CD4-positive, alpha-beta memory T cell (primary cell): Measurements from ENCODE around the gene CACNA1B. TPM values are rescaled to one million over a fixed set of nuclear protein-coding genes. Genes with fewer than 3 reads are reported as not detected.

Source experiments
- CTCF ChIA-PET: fragments of 350-600 bp; sonication (Branson Sonifier 250); formaldehyde crosslinking; loops from one replicate; lab custom pipeline; 2021; ENCODE audit warnings: inconsistent platforms; ENCODE audit not compliant: partially characterized antibody; lab: Charles Lee
- POLR2A ChIA-PET: fragments of 350-600 bp; sonication (Branson Sonifier 250); formaldehyde crosslinking; loops from one replicate; lab custom pipeline; 2021; ENCODE audit not compliant: partially characterized antibody; lab: Charles Lee
- DNase-seq, 5 donors: peaks; one replicate each; pipeline versions ENCODE4 v3.0.0 to v3.0.0-alpha.2; 2020 to 2022; ENCODE audit warnings: mixed read lengths in 1 of 5
- H3K27ac ChIP-seq: one replicate; pipeline ENCODE4 v1.7.0; 2013; ENCODE audit warnings: low read depth, low read length
- H3K27me3 ChIP-seq: 2 replicates; pipeline ENCODE4 v1.7.0; 2013; ENCODE audit warnings: mild to moderate bottlenecking, low read length, moderate library complexity; ENCODE audit not compliant: insufficient read depth
- H3K36me3 ChIP-seq: 2 replicates; pipeline ENCODE4 v1.7.0; 2013; ENCODE audit warnings: mild to moderate bottlenecking, low read length, moderate library complexity; ENCODE audit not compliant: insufficient read depth
- H3K4me1 ChIP-seq: 2 replicates; pipeline ENCODE4 v1.7.0; 2013; ENCODE audit warnings: mild to moderate bottlenecking, low read length, moderate library complexity; ENCODE audit not compliant: insufficient read depth
- H3K4me3 ChIP-seq, 2 donors: one replicate each; pipeline ENCODE4 v1.7.0; 2013; ENCODE audit warnings: low read length in 2 of 2, mild to moderate bottlenecking in 1 of 2
- H3K9me3 ChIP-seq, 2 donors: one replicate each; pipeline ENCODE4 v1.7.0; 2013; ENCODE audit warnings: low read length in 2 of 2, control low read depth in 1 of 2; ENCODE audit not compliant: control insufficient read depth in 1 of 2
- H3K27ac Mint-ChIP-seq, 7 donors: one replicate each; pipeline ENCODE4 v1.8.0; 2020 to 2021; ENCODE audit warnings: mixed read lengths in 7 of 7, mild to moderate bottlenecking in 6 of 7, inconsistent platforms in 3 of 7, moderate library complexity in 3 of 7
- H3K27me3 Mint-ChIP-seq, 2 donors: one replicate each; pipeline ENCODE4 v1.8.0; 2020 to 2021; ENCODE audit warnings: mixed read lengths in 2 of 2
- H3K36me3 Mint-ChIP-seq, 2 donors: one replicate each; pipeline ENCODE4 v1.8.0; 2020 to 2021; ENCODE audit warnings: mixed read lengths in 2 of 2, inconsistent platforms in 1 of 2, mild to moderate bottlenecking in 1 of 2
- H3K4me1 Mint-ChIP-seq, 4 donors: one replicate each; pipeline ENCODE4 v1.8.0; 2020 to 2021; ENCODE audit warnings: mixed read lengths in 4 of 4, mild to moderate bottlenecking in 1 of 4
- H3K4me3 Mint-ChIP-seq, 8 donors: one replicate each; pipeline ENCODE4 v1.8.0; 2020 to 2021; ENCODE audit warnings: mixed read lengths in 8 of 8, mild to moderate bottlenecking in 7 of 8, moderate library complexity in 6 of 8, inconsistent platforms in 3 of 8
- H3K9me3 Mint-ChIP-seq, 8 donors: one replicate each; pipeline ENCODE4 v1.8.0; 2020 to 2021; ENCODE audit warnings: mixed read lengths in 8 of 8, mild to moderate bottlenecking in 5 of 8, inconsistent platforms in 3 of 8, moderate library complexity in 1 of 8
- intact Hi-C: fragments of 100-400 bp; cut with micrococcal nuclease; formaldehyde crosslinking; loops from one replicate; pipeline ENCODE4 v1.15.1; 2023
- polyA plus RNA-seq, 2 donors: library from polyadenylated mRNA; unstranded; fragments of 300-500 nt; fragmentation: Illumina TruSeq; gene quantifications; one replicate each; pipeline ENCODE4 v1.2.3, GENCODE V29; 2021
- total RNA-seq, 2 experiments: library from RNA; stranded (reverse); gene quantifications; one replicate each; pipeline ENCODE4 v1.2.3, GENCODE V29; 2021

Gene CACNA1B
- total and polyA plus RNA-seq, 4 experiments from 2014 or later = not detected

GRCh38 chr9:137876781-137877386, 698 bp upstream of the CACNA1B start:
- ChIA-PET POLR2A (no interaction called here), CTCF (no interaction called here)
- H3K27me3 Mint-ChIP-seq = peaks cover 24 to 30% of the 10 kb centered on the region in 2 donors

DNA sequence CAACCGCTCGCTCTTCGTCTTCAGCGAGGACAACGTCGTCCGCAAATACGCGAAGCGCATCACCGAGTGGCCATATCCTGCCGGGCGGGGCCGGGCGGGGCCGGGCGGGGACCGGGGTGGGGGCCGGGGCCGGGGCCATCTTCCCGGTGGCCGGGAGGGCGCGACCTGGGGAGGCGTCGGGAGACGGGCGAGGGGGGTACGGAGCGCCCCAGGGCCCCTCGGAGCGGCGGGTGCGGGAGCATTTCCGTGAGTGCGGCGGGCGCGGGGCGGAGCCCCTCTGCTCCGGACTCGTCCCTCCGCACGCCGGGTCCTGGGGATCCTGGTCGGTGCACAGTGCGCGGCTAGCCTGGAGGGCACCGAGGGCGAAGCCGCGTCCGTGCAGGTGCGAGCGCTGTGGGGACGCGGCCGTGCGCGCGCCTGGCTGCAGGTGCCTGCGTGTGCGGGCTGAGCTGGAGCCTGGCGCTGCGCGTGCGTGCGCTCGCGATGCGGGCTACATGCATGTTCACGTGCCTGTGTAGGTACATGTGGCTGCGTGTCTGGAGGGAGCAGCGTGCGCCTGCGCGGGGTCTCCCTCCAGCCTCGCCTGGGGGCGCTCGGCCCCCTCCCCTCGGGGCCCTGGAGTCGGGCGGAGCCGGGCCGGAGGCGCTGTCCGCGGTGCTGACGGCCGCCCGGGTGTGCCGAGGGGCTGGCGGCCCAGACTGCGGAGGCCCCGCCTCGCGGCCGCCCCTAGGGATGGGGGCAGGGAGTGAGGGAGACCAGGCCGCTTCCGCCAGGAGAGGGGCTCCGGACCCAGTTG, 762 bp downstream of the CACNA1B start:
- Histone ChIP-seq H3K4me3 (no peak overlapping the region), H3K9me3 (no peaks in the 10 kb centered on the region), H3K27ac (no peak overlapping the region), H3K36me3 (no peaks in the 10 kb centered on the region), H3K4me1 (no peaks in the 10 kb centered on the region), H3K27me3 (peaks cover 4% of the 10 kb centered on the region)
- Mint-ChIP-seq H3K4me1 (peaks cover 0 to 10% (median 3%) of the 10 kb centered on the region in 4 donors), H3K9me3 (peaks cover 0 to 3% (median 0%) of the 10 kb centered on the region in 8 donors), H3K36me3 (no peaks in the 10 kb centered on the region), H3K4me3 (no peak overlapping the region), H3K27me3 (peaks cover 21 to 28% of the 10 kb centered on the region in 2 donors), H3K27ac (no peak overlapping the region)
- POLR2A ChIA-PET = no interaction called here
- intact Hi-C loops = no loop called here
- peak in 4 of 5 donors; percentile 9 to 26 (median 24) for DNase-seq
- CTCF ChIA-PET = no interaction called here

More at GRCh38 chr9:137876781-137877386, 698 bp upstream of the CACNA1B start:
- DNase-seq = no peak
- Mint-ChIP-seq H3K4me3 (peak overlapping the region in 2 of 8 donors; percentile 71 to 84), H3K27ac (no peak overlapping the region), H3K36me3 (no peaks in the 10 kb centered on the region), H3K4me1 (peaks cover 0 to 10% (median 3%) of the 10 kb centered on the region in 4 donors), H3K9me3 (peaks cover 0 to 3% (median 0%) of the 10 kb centered on the region in 8 donors)
- intact Hi-C loops = no loop called here
- Histone ChIP-seq H3K27me3 (peaks cover 4% of the 10 kb centered on the region), H3K36me3 (no peaks in the 10 kb centered on the region), H3K9me3 (no peaks in the 10 kb centered on the region), H3K27ac (no peak overlapping the region), H3K4me1 (no peaks in the 10 kb centered on the region), H3K4me3 (no peak overlapping the region)

- Histone ChIP-seq H3K27ac (no peak overlapping the region), H3K4me3 (no peak overlapping the region), H3K4me1 (no peaks in the 10 kb centered on the region), H3K27me3 (peaks cover 4% of the 10 kb centered on the region), H3K36me3 (no peaks in the 10 kb centered on the region), H3K9me3 (no peaks in the 10 kb centered on the region)
- H3K27me3 Mint-ChIP-seq = peaks cover 17 to 24% of the 10 kb centered on the region in 2 donors
- peak overlapping the region in 3 of 8 donors; percentile 32 to 60 (median 47) for H3K4me3 Mint-ChIP-seq
- intact Hi-C loops = no loop called here
- no peak overlapping the region for H3K27ac Mint-ChIP-seq
- H3K9me3 Mint-ChIP-seq = peaks cover 0 to 3% (median 0%) of the 10 kb centered on the region in 8 donors
- no peak for DNase-seq
- ChIA-PET CTCF (no interaction called here), POLR2A (no interaction called here)
- peaks cover 0 to 10% (median 3%) of the 10 kb centered on the region in 4 donors for H3K4me1 Mint-ChIP-seq
- no peaks in the 10 kb centered on the region for H3K36me3 Mint-ChIP-seq
These were observed 1.5 kb downstream of the CACNA1B start for GRCh38 chr9:137879052-137879451.

DNA sequence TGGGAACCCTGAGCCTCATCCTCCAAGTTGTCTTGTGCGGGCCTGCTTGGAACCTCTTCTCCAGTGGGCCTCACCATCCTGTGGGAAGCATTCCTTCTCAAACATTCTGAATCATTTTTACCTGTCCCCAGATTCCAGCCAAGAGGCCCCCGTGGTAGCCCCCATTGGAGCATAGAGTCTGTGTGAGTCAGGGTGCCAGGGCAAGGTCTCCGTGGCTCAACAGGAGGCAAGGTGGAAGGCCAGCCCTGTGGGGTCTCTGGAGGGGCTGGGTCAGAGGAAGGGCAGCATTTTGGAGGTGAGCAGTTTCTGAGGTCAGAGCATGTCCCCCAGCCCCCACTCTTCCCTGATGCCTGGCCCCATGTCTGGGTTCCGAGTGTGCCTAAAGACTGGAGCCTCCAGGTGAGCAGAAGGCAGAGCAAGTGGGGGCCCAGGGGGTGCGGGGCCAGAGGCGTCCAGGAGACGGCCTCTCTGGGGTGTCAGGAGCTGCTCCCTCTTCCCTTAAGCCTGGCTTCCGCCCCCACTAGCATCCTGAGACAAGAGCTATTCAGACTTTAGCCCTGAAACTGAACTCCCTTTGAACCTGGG, 2.1 kb downstream of the CACNA1B start:
- POLR2A ChIA-PET = no interaction called here

DNA sequence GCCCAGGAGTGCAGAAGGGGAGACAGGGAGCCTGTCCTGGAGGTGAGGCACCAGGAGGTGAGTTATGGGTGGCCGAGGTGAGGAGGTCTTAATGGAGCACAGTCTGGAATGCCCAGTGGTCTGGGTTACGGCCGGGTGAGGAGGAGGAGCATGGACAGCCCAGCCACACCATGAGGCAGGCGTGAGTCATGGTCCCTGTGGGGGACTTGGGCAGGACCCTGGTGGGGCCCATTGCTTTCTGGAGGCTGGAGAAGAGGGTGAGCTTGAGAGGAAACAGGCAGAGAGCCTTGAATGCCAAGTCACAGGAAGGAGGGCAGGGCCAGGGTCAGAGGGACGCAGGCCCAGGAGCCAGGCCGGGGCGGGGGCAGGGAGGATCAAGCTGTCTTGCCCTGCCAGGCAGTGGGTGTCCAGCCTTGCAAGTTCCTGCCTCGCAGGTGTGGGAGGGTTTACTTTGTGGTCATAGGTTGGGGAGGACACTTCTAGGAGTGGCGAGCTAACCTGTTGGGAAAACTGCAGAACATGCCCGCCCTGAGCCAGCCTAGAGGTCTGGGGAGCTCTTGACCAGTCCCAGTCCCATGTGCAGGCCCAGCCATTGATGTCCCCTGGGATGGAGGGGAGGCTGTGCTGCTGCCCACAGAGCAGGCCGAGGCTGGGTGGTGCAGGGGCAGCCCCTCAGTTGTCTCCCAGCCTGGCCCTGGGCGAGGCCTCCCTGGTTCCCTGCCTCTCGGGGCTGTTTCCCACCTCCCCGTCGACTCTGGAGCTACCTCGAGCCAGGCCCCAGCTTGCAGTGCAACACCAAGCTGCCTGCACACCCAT, 2.8 kb downstream of the CACNA1B start:
- Histone ChIP-seq H3K9me3 (no peaks in the 10 kb centered on the region), H3K27me3 (peaks cover 4% of the 10 kb centered on the region), H3K36me3 (no peaks in the 10 kb centered on the region), H3K4me1 (no peaks in the 10 kb centered on the region), H3K4me3 (no peak overlapping the region), H3K27ac (no peak overlapping the region)
- no peaks in the 10 kb centered on the region for H3K36me3 Mint-ChIP-seq
- H3K9me3 Mint-ChIP-seq = peaks cover 0 to 3% (median 0%) of the 10 kb centered on the region in 8 donors
- no peak for DNase-seq
- ChIA-PET CTCF (no interaction called here), POLR2A (no interaction called here)
- peak overlapping the region in 1 of 7 donors; percentile 53 for H3K27ac Mint-ChIP-seq
- peaks cover 13 to 21% of the 10 kb centered on the region in 2 donors for H3K27me3 Mint-ChIP-seq
- H3K4me3 Mint-ChIP-seq = peak overlapping the region in 1 of 8 donors; percentile 25
- intact Hi-C loops = no loop called here
- H3K4me1 Mint-ChIP-seq = peaks cover 0 to 10% (median 3%) of the 10 kb centered on the region in 4 donors

More for the DNA sequence above, 2.1 kb downstream of the CACNA1B start:
- no peaks in the 10 kb centered on the region for H3K36me3 Mint-ChIP-seq
- intact Hi-C loops = no loop called here
- Histone ChIP-seq H3K4me3 (no peak overlapping the region), H3K36me3 (no peaks in the 10 kb centered on the region), H3K27ac (no peak overlapping the region), H3K27me3 (peaks cover 4% of the 10 kb centered on the region), H3K9me3 (no peaks in the 10 kb centered on the region), H3K4me1 (no peaks in the 10 kb centered on the region)
- H3K27ac Mint-ChIP-seq = no peak overlapping the region
- H3K4me3 Mint-ChIP-seq = peak overlapping the region in 2 of 8 donors; percentile 32 to 47
- peaks cover 0 to 3% (median 0%) of the 10 kb centered on the region in 8 donors for H3K9me3 Mint-ChIP-seq
- H3K27me3 Mint-ChIP-seq = peaks cover 17 to 23% of the 10 kb centered on the region in 2 donors
- CTCF ChIA-PET = no interaction called here
- DNase-seq = no peak
- H3K4me1 Mint-ChIP-seq = peaks cover 0 to 10% (median 3%) of the 10 kb centered on the region in 4 donors

- no peaks in the 10 kb centered on the region for H3K9me3 ChIP-seq
- no peak overlapping the region for H3K4me3 ChIP-seq
- no peaks in the 10 kb centered on the region for H3K36me3 Mint-ChIP-seq
- H3K36me3 ChIP-seq = no peaks in the 10 kb centered on the region
- H3K27ac ChIP-seq = no peak overlapping the region
- peaks cover 4% of the 10 kb centered on the region for H3K27me3 ChIP-seq
- H3K4me1 ChIP-seq = no peaks in the 10 kb centered on the region
- no peak overlapping the region for H3K27ac Mint-ChIP-seq
- peaks cover 0 to 3% (median 0%) of the 10 kb centered on the region in 8 donors for H3K9me3 Mint-ChIP-seq
- no peak overlapping the region for H3K4me3 Mint-ChIP-seq
- intact Hi-C loops = no loop called here
- DNase-seq = no peak
- H3K27me3 Mint-ChIP-seq = peaks cover 8 to 15% of the 10 kb centered on the region in 2 donors
- H3K4me1 Mint-ChIP-seq = peaks cover 0 to 5% (median 3%) of the 10 kb centered on the region in 4 donors
- ChIA-PET POLR2A (no interaction called here), CTCF (no interaction called here)
These were observed 3.5 kb downstream of the CACNA1B start for GRCh38 chr9:137880976-137881530.
